Measurements from ENCODE around the gene JARID2.

JARID2 gene

GRCh38 chr6:15264902-15265761 is 19.3 kb downstream of the JARID2 start:
- no peak for DNase-seq
- no peaks in the 10 kb centered on the region for H3K9me3 ChIP-seq (ENCODE audit: control insufficient read depth, low read length)
- H3K27me3 ChIP-seq (replicated peaks; ENCODE audit: control insufficient read depth, insufficient read depth, low read length, poor library complexity, severe bottlenecking): no peaks in the 10 kb centered on the region
- H3K27ac ChIP-seq (ENCODE audit: insufficient read depth, low read length, poor library complexity, severe bottlenecking): no peak overlapping the region
- H3K4me3 ChIP-seq (ENCODE audit: insufficient read depth, low read depth, low read length, poor library complexity, severe bottlenecking): no peak overlapping the region
- peaks cover 22% of the 10 kb centered on the region for H3K4me1 ChIP-seq (ENCODE audit: control insufficient read depth, insufficient read depth, low read length, poor library complexity, severe bottlenecking)
- no peaks in the 10 kb centered on the region for H3K36me3 ChIP-seq (ENCODE audit: control insufficient read depth, insufficient read depth, low read length)

- Histone ChIP-seq H3K4me3 (ENCODE audit: insufficient read depth, low read depth, low read length, poor library complexity, severe bottlenecking) (no peak overlapping the region), H3K4me1 (ENCODE audit: control insufficient read depth, insufficient read depth, low read length, poor library complexity, severe bottlenecking) (peaks cover 17% of the 10 kb centered on the region), H3K27ac (ENCODE audit: insufficient read depth, low read length, poor library complexity, severe bottlenecking) (no peak overlapping the region), H3K27me3 (replicated peaks; ENCODE audit: control insufficient read depth, insufficient read depth, low read length, poor library complexity, severe bottlenecking) (no peaks in the 10 kb centered on the region), H3K36me3 (ENCODE audit: control insufficient read depth, insufficient read depth, low read length) (no peaks in the 10 kb centered on the region), H3K9me3 (ENCODE audit: control insufficient read depth, low read length) (no peaks in the 10 kb centered on the region)
- no peak for DNase-seq
Measured at GRCh38 chr6:15265787-15266186, 19.9 kb downstream of the JARID2 start.

- Histone ChIP-seq H3K9me3 (ENCODE audit: control insufficient read depth, low read length) (no peaks in the 10 kb centered on the region), H3K27ac (ENCODE audit: insufficient read depth, low read length, poor library complexity, severe bottlenecking) (no peak overlapping the region), H3K4me3 (ENCODE audit: insufficient read depth, low read depth, low read length, poor library complexity, severe bottlenecking) (no peak overlapping the region), H3K27me3 (replicated peaks; ENCODE audit: control insufficient read depth, insufficient read depth, low read length, poor library complexity, severe bottlenecking) (no peaks in the 10 kb centered on the region), H3K36me3 (ENCODE audit: control insufficient read depth, insufficient read depth, low read length) (no peaks in the 10 kb centered on the region), H3K4me1 (ENCODE audit: control insufficient read depth, insufficient read depth, low read length, poor library complexity, severe bottlenecking) (peaks cover 17% of the 10 kb centered on the region)
- DNase-seq: no peak
Measured at GRCh38 chr6:15266423-15266996, 20.6 kb downstream of the JARID2 start.

- Histone ChIP-seq H3K36me3 (ENCODE audit: control insufficient read depth, insufficient read depth, low read length) (no peaks in the 10 kb centered on the region), H3K4me3 (ENCODE audit: insufficient read depth, low read depth, low read length, poor library complexity, severe bottlenecking) (no peak overlapping the region), H3K27me3 (replicated peaks; ENCODE audit: control insufficient read depth, insufficient read depth, low read length, poor library complexity, severe bottlenecking) (no peaks in the 10 kb centered on the region), H3K4me1 (ENCODE audit: control insufficient read depth, insufficient read depth, low read length, poor library complexity, severe bottlenecking) (peaks cover 17% of the 10 kb centered on the region), H3K27ac (ENCODE audit: insufficient read depth, low read length, poor library complexity, severe bottlenecking) (no peak overlapping the region), H3K9me3 (ENCODE audit: control insufficient read depth, low read length) (no peaks in the 10 kb centered on the region)
- no peak for DNase-seq
Measured at GRCh38 chr6:15267221-15267620, 21.4 kb downstream of the JARID2 start.

GRCh38 chr6:15268137-15268908 is 22.5 kb downstream of the JARID2 start:
- peaks cover 13% of the 10 kb centered on the region for H3K4me1 ChIP-seq (ENCODE audit: control insufficient read depth, insufficient read depth, low read length, poor library complexity, severe bottlenecking)
- no peak overlapping the region for H3K4me3 ChIP-seq (ENCODE audit: insufficient read depth, low read depth, low read length, poor library complexity, severe bottlenecking)
- DNase-seq: no peak
- no peaks in the 10 kb centered on the region for H3K9me3 ChIP-seq (ENCODE audit: control insufficient read depth, low read length)
- no peaks in the 10 kb centered on the region for H3K36me3 ChIP-seq (ENCODE audit: control insufficient read depth, insufficient read depth, low read length)
- no peak overlapping the region for H3K27ac ChIP-seq (ENCODE audit: insufficient read depth, low read length, poor library complexity, severe bottlenecking)
- H3K27me3 ChIP-seq (replicated peaks; ENCODE audit: control insufficient read depth, insufficient read depth, low read length, poor library complexity, severe bottlenecking): no peaks in the 10 kb centered on the region

- H3K9me3 ChIP-seq (ENCODE audit: control insufficient read depth, low read length): no peaks in the 10 kb centered on the region
- H3K4me3 ChIP-seq (ENCODE audit: insufficient read depth, low read depth, low read length, poor library complexity, severe bottlenecking): no peak overlapping the region
- no peak overlapping the region for H3K27ac ChIP-seq (ENCODE audit: insufficient read depth, low read length, poor library complexity, severe bottlenecking)
- DNase-seq: no peak
- H3K4me1 ChIP-seq (ENCODE audit: control insufficient read depth, insufficient read depth, low read length, poor library complexity, severe bottlenecking): peaks cover 13% of the 10 kb centered on the region
- H3K36me3 ChIP-seq (ENCODE audit: control insufficient read depth, insufficient read depth, low read length): no peaks in the 10 kb centered on the region
- H3K27me3 ChIP-seq (replicated peaks; ENCODE audit: control insufficient read depth, insufficient read depth, low read length, poor library complexity, severe bottlenecking): no peaks in the 10 kb centered on the region
Measured at GRCh38 chr6:15269011-15269410, 23.1 kb downstream of the JARID2 start.

- DNase-seq: no peak
- Histone ChIP-seq H3K4me1 (ENCODE audit: control insufficient read depth, insufficient read depth, low read length, poor library complexity, severe bottlenecking) (peaks cover 9% of the 10 kb centered on the region), H3K4me3 (ENCODE audit: insufficient read depth, low read depth, low read length, poor library complexity, severe bottlenecking) (no peak overlapping the region), H3K36me3 (ENCODE audit: control insufficient read depth, insufficient read depth, low read length) (no peaks in the 10 kb centered on the region), H3K27me3 (replicated peaks; ENCODE audit: control insufficient read depth, insufficient read depth, low read length, poor library complexity, severe bottlenecking) (no peaks in the 10 kb centered on the region), H3K9me3 (ENCODE audit: control insufficient read depth, low read length) (no peaks in the 10 kb centered on the region), H3K27ac (ENCODE audit: insufficient read depth, low read length, poor library complexity, severe bottlenecking) (no peak overlapping the region)
Measured at GRCh38 chr6:15269619-15270018, 23.8 kb downstream of the JARID2 start.

- Histone ChIP-seq H3K27me3 (replicated peaks; ENCODE audit: control insufficient read depth, insufficient read depth, low read length, poor library complexity, severe bottlenecking) (no peaks in the 10 kb centered on the region), H3K4me1 (ENCODE audit: control insufficient read depth, insufficient read depth, low read length, poor library complexity, severe bottlenecking) (peaks cover 1% of the 10 kb centered on the region), H3K9me3 (ENCODE audit: control insufficient read depth, low read length) (no peaks in the 10 kb centered on the region), H3K4me3 (ENCODE audit: insufficient read depth, low read depth, low read length, poor library complexity, severe bottlenecking) (no peak overlapping the region), H3K36me3 (ENCODE audit: control insufficient read depth, insufficient read depth, low read length) (no peaks in the 10 kb centered on the region), H3K27ac (ENCODE audit: insufficient read depth, low read length, poor library complexity, severe bottlenecking) (no peak overlapping the region)
- DNase-seq: no peak
Measured at GRCh38 chr6:15270402-15270801, 24.5 kb downstream of the JARID2 start.

- DNase-seq: no peak
- H3K36me3 ChIP-seq (ENCODE audit: control insufficient read depth, insufficient read depth, low read length): no peaks in the 10 kb centered on the region
- H3K27me3 ChIP-seq (replicated peaks; ENCODE audit: control insufficient read depth, insufficient read depth, low read length, poor library complexity, severe bottlenecking): no peaks in the 10 kb centered on the region
- no peaks in the 10 kb centered on the region for H3K4me1 ChIP-seq (ENCODE audit: control insufficient read depth, insufficient read depth, low read length, poor library complexity, severe bottlenecking)
- no peak overlapping the region for H3K4me3 ChIP-seq (ENCODE audit: insufficient read depth, low read depth, low read length, poor library complexity, severe bottlenecking)
- H3K9me3 ChIP-seq (ENCODE audit: control insufficient read depth, low read length): no peaks in the 10 kb centered on the region
- no peak overlapping the region for H3K27ac ChIP-seq (ENCODE audit: insufficient read depth, low read length, poor library complexity, severe bottlenecking)
Measured at GRCh38 chr6:15272562-15272961, 26.7 kb downstream of the JARID2 start.

Data from effector memory CD4-positive, alpha-beta T cell (primary cell).